Stimulated activated CD8-positive, alpha-beta memory T cell treated with anti-CD3 and anti-CD28 coated beads, Interleukin-4, amount 100 ng/mL, for 48 hours (primary cell): Measurements from ENCODE around the gene MAGI2.
"Not testable (repeated sequence)": the region's sequence is repeated elsewhere in the genome, so short reads cannot be mapped to it uniquely, and the experiment has no call there.

ENCODE experiments used
- DNase-seq: peaks from one replicate; pipeline ENCODE4 v3.0.0-alpha.2; 2020

MAGI2 gene

DNA sequence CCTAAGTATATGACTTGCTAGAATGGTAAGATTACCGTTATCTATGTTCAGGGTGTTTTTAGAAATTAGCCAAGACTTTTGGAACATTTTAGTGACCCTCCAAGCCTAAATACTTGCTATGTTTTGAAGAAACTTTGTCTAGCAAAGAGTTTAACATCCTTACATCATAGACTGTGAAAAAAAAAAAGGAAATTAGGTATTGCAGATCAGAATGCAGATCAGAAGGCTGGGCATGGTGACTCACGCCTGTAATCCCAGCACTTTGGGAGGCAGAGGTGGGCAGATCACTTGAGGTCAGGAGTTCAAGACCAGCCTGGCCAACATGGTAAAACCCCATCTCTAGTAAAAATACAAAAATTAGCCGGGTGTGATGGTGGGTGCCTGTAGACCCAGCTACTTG is 10.7 kb downstream of the MAGI2 start:
- not testable (repeated sequence) for DNase-seq

DNA sequence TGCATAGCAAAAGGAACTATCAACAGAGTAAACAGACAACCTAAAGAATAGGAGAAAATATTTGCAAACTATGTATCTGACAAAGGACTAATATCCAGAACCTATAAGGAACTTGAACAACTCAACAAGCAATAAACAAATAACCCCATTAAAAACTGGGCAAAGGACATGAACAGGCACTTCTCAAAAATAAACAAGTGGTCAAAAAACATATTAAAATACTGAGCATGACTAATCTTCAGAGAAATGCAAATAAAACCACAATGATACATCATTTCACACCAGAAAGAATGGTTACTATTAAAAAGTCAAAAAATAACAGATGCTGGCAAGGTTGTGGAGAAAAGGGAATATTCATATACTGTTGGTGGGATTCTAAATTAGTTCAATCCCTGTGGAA is 17.1 kb downstream of the MAGI2 start:
- DNase-seq, result no peak

DNA sequence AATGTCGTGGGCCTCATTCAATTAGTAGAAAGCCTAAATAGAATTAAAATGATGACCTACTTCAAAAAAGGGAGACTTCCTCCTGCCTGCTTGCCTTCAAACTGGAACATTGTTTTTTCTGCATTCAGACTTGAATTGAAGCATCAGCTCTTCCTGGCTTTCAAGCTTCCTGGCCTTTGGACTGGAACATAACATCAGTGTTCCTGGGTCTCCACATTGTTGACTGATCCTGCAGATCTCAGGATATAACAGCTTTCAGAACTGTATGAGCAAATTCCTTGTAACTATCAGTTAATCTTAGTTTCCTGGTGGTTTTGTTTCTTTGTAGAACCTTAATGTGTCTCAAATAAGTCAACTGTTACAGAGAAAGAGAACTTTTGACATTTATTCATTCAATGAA is 18.6 kb downstream of the MAGI2 start:
- DNase-seq, result no peak

DNA sequence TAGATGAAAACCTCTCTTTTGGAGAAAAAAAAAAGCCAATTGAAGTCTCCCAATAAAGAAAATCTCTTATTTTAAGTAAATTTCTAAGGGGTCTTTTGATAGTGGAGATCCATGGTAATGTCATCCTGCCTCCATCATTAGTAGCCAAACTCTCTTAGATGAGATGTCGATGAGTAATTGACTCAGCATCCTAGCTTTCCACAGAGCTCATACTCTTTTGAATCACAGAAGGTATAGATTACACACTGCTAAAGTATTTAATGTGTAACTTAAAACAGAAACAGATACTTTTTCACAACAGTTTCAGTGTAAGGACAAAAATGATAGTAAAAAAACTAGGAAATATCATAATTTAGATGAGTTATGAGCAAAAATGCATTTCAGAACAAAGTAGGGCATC is 19.4 kb downstream of the MAGI2 start:
- DNase-seq, result no peak

DNA sequence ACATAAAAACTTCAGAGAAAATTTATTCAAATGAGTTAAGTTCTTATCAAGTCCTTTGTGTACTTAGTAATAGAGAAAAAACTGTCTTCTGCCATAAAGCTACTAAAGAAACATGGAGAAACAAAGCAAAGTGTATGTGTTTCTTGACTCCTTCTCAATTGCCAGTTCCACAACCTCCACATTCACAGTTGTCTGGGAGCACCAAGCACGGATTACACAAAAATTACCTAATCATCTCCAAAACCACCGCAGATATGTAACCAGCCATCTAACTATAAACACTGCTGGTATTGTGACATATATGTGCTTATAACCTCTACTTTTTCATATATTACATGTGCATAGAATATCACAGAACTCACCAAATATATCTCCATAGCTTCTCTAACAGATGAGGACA is 23.1 kb downstream of the MAGI2 start:
- no peak for DNase-seq

DNA sequence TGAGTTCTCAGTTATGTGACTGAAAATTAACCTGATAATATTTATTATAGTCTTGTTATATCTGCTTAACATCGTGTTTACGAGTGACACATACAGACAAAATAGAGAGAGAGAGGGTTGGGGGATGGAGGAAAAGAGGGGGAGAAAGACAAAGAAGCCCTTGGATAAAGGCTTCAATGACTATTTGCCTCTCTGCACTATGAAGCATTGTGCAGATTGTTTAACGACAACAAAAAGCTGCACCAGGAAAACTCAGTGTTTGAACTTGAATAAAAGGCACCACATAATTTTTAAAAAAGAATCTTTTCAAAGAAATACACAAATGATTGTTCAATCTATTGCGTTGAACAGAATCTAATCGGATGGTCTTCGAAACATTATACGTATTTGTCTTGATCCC is 27.8 kb downstream of the MAGI2 start:
- no peak for DNase-seq

DNA sequence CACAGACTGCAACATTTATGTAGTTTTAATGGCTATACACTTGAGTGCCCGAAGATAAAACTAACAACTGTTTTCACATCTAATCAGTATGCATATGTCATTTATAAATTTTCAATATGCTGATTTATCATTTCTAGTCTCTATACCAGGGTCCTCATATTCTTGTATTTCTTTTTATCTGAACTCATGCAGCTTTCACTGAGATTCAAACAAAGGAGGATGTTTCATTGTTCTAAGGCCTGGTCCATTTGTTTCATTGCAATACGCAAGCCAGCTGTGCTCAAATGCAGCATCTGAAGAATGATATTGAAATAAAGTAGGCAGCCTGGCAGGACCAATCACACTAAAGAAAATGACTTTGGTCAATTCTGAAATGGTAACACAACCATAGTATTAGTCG is 31.7 kb downstream of the MAGI2 start:
- DNase-seq, result no peak

DNA sequence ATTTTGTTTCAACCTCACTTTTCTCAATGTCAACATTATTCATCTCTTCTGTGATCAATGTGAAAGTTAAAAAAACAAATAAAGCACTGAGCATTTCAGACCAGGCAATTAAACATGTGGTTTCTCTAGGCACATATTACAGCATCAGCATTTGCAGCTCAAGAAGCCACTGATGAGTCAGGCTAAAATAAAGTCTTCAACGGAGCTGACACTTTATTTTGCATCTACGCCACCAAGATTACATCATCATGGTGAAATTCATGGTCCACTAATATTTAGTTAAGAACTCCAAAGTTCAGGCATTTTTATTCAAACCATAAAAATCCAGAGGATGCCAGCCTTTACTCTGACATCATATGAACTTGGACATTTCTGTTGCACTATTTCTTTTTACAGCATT is 33.0 kb downstream of the MAGI2 start:
- no peak for DNase-seq

DNA sequence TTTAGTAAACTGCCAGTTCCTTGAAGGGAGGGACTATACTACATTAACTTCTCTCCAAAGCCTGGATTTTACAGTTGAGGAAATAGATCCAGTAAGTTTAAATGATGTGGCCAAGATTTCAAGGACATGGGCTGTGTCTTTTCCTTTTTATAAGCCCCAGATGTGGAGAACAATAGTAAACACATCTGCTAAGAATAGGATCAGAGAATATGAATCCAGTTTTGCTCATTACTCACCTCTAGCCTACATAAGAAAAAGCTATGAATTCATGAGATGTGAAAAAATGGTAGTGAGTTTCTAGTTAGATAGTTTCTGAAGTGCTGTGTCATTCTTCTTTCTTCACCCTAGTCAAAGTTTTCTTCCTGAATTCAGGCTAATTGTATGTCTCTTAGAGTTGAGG is 38.6 kb downstream of the MAGI2 start:
- no peak for DNase-seq

DNA sequence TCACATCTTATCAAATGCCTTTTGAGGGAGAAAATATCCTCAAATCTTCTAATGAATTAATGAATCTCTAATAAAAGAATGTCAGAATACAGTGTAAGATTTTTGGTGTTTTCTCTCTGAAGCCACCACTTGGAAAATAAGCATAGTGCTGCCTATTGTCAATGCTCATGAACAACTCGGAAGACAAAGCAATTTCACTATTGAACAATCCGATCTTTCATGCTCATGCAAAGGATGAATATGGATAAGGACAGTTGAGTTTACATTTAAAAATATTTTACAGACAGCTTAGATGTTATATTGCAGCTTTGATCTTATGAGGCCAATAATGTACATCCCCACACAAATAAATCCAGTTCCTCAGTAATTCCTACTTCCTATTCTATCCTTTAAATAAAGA is 40.6 kb downstream of the MAGI2 start:
- no peak for DNase-seq

DNA sequence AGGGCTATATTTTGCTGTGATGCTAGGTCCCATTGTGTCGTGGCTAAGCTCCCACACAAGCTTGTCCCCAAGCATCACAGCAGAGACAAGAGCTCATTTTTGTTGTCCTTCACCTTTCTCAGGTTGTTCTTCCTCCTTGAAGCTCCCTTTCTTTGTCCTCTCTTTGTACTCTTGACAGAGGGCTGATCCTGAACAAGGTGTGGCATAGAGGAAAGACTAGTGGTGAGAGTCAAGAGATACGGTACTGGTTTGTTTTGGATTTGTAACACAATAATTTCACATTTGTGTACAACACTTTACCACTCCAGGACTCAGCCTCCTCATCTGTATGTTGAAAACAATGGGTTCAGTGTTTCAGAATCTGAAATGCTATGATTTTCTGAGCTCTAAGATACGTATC is 41.0 kb downstream of the MAGI2 start:
- DNase-seq, result no peak

DNA sequence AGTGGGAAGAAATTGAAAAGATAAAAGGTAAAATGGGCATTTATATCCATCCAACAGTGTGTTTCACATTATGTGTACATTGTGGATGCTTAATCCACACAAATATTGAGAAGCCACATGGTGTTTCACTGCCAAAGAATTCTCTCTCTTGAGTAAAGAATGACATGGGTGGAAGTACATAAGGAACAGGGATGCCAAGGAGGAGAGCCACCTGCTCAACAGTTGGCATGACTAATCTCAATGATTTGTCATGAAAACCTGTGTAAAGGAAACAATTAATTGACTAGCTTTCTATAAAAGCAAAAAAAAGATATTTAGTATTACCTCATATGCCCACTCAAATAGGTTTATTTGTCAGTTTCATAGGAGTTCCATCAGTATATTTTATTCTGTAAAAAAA is 43.1 kb downstream of the MAGI2 start:
- no peak for DNase-seq

DNA sequence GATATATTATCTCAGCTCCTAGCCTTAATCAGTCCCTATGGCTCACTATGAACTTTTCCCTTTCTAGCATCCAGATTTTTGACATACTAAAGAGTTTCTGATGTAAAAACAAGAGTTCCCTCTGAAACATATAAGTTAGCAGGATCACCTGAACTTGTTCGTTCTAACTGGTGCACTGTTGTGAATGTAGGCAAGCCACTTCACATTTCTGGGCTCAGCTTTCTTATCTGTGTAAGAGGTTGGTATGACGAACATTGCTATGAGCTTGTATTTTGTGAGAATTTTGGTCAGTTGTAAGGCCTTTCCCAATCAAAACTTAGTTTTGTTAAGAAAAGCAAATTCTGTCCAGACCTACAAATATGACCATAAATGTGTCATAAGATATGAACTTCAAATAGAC is 46.1 kb downstream of the MAGI2 start:
- DNase-seq, result no peak

DNA sequence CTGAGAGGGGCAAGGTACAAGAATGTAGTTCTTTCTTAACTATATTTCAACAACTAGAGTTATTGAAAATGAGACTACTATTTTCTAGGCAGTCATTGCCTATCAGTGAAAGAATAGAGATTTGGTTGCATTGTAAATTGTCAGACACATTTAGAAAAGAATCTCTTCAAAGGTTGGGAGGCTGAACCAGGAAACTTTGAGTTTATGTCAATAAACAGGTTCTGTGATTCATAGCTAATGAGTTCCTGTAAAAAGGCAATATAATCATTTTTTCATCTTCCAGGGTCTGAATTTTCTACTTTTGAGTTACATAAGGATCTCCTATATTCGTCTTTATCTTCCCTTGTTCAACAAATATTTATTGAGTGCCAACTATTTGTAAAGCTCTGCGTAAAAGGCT is 47.1 kb downstream of the MAGI2 start:
- DNase-seq, result no peak

DNA sequence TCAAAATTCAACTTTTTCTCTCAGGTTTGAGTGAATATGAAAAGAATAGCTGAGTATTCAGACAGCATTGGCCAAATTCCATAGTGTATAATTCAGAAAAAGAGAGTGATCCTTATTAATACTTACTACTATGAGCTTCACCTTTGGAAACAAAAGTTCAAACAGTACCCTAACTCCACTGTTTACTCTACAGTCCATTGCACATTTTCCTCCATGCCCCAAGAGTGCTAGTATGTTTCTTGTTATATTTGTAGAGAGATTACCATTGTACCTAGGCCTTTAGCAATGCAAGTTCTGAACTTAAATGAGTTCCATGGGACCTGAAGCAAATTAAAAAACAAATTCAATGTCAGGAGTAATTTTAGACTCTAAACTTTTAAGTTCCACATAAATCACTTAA is 48.1 kb downstream of the MAGI2 start:
- DNase-seq, result no peak

DNA sequence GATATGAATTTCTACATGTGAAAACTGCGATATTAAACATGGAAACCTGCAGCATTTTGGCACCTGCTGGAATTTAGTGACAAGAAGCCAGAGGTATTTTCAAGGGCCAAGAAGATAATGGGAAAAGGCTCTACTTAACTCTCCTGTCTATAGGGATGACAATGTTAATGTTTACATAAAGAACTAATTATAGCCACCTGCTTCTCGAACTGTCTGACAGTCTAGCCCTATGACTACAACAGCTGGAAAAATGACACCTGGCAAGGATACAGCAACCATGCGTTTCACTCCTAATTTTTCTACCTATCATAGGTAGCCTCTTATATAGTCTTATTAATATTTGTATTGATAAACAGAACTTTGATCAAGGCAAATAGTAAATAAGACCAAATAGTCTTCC is 49.6 kb downstream of the MAGI2 start:
- no peak for DNase-seq

DNA sequence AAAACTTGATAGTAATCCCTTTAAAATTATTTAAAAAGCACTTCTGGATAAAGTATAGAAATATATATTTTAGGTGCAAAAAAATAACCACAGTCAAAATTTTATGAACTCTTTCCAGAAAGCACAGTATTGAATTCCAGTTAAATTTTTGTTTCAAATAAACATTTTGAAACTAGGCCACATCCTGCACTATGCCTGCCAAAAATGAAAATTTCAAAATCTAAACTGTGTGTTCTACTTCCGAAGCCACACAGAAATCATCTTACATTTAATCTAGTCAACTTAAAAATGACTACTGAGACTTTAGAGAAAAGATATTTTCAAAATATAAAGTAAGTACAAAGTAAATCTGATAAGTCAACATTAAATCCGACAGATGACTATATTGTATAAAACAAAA is 50.0 kb downstream of the MAGI2 start:
- no peak for DNase-seq

DNA sequence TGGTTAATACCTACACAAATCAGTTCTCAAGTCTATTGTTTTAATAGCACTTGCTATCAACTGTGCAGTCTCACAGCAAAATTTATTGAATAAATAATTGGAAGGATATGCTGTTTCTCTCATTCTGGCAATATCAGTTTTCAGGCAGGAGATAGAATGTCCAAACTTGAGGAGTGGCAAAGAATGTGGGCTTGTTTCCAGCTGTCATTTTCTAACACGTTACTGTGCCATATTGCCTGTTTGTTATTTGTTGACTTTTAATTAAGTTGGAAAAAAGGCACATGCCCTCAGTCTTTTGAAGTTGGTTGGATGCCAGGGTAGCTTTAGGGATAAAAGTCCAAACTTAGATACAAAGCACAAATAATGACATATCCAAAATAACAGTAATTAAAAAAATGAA is 52.2 kb downstream of the MAGI2 start:
- DNase-seq, result no peak

DNA sequence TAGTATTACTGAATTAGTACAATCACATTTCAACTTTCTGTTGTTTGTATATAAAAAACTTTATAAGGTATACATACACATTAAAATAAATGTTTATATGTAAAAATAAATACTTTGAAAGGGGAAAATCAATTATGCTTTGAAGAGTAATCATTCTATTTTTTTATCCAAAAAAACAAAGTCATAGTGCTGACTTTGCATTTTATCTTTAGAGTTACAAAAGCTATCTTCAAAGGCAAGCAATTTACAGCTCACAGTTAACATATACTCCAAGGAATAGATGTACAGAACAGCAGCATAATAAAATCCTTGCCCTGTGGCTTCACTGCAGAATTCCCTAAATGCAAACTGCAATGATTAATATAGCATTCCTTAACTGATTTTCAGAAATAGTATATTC is 53.2 kb downstream of the MAGI2 start:
- no peak for DNase-seq

DNA sequence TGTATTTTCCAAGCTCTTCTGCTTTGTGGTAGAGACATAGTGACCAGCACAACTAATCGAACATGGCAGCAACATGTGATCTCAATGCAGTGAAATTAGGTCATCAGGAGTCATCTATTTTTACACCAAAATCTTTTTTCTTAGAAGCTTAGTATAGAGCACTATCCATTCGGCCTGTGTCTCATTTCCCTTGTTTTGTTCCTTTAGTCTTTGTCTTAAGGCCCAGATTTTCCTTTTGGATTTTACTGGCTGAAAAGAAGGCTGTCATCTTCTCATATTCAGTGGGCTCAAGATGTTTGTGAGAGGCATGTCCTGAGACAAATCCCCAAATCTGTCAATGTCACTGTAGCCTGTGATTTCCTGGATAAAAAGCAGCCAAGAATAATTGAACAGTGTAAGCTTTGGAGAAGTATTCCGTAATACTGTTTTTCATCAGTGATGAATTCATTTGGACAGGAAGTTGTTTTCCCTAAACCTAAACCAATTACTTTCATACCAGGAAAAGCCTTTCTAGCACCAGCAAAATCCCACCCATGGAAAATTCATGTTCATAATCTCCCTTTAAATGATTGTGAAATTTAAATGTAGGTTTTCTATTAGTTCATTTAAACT is 55.2 kb downstream of the MAGI2 start:
- DNase-seq, result no peak

DNA sequence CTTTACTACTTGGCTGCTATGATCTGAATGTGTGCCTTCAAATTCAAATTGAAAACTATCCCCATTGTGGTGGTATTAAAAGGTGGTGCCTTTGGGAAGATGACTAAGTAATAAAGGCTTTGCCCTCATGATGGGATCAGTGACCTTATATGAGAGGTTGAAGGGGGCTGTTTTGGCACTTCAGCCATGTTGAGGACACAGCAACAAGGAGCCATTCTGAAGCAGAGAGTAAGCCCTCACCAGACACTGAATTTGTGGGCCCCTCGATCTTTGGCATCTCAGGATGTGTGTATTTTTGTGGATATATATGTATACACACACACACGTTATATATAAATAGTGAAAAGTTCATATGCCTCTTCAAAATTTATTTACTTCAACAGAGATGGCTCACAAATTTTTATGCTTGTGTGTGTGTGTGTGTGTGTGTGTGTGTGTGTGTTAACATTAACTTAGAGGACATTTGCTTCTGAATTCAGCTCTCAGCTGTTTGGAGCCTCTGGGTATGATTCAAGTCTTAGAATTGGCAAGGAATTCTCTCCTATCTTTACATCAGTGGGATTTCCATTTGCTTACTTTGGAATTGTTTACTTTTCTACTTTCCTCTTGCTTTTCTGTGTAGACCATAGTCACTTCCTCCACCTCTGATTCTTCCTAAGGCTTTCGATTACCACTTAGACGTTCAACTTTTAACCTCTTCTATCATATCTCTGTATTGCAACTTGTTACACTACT is 66.6 kb downstream of the MAGI2 start:
- DNase-seq, result no peak

DNA sequence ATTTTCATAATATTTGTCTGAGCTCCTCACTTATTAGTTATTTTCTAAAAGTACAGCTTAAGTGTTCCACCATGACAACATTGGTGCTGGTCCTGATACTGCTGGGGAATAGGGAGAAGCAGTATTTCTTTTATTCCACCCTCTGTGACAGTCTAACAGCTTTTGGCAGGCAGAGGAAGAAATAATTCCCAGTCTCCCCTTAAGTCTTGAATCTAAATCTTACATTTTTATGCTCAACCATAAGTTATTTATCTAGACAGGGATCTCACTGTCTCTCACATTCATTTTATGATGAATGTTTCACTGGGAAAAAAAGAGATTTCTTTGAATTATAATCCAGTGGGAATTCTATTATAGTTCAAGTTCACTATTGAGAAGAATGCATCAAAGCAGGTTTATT is 71.5 kb downstream of the MAGI2 start:
- no peak for DNase-seq

DNA sequence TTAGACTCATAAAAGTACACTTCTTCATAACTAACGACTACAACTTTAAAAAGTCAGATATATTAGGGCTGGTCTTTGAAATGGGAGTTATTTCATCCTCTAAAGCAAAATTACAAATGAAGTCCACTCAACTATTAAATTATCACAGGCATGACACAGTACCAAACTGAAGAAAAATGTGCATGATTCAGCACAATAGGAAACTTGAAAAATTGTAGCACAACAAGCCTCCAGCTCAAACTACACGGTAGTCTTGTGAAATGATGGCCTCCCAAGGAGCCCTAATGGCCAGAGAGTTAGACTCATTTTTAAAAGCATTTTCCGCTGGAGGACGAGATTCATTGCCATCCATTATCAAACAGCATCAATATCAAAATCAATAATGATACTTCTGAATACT is 76.4 kb downstream of the MAGI2 start:
- no peak for DNase-seq

DNA sequence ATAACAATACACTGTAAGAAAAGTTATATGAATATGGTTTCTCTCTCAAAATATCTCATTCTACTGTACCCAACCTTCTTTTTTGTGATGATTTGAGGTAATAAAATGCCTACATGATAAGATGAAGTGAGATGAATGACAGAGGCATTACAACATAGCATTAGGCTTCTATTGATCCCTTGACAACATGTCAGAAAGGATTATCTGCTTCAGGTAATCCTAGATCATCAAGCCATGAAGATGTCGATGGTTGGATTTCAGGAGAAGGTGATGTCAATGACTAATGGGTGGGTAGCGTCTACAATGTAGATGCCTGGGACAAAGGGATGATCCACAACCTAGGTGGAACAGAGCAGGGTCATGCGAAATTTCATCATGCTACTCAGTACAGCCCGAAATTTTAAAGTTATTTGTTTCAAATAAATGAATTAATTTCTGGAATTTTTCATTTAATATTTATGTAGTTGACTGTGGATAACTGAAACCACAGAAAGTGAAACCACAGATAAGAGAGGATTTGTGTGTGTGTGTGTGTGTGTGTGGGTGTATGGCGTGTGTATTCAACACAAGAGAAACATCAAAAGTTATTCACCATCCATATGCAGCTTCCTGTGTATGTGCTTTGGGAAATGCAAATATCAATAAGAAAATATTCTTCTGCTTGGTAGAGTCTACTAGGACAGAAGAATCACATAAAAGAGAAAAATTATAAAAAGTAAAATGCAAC is 77.0 kb downstream of the MAGI2 start:
- DNase-seq, result no peak

DNA sequence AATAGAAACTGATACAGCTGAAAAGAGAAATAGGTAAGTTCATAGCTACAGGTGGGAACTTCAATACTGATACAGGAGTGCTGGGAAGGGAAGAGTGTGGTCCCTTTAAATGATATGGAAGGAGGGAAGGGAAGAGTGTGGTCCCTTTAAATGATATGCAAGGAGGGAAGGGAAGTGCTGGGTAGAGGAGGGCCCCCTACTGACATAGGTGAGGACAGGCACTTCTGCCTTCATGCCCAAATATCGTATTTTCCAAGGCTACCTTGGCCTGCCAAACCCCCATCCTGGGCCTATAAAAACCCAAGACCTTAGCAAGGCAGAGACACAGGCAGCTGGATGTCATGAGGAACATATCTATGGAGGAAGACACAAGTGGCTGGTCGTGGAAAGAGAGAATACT is 92.3 kb downstream of the MAGI2 start:
- DNase-seq, result no peak
